Right lobe of liver (tissue), 4 donors: ENCODE measurements around the gene VAV2.

Experiments
- CTCF ChIP-seq, 4 donors: fragments of 200-600 bp in 3 of 4; fragments of 450-650 bp in 1 of 4; IDR thresholded peaks; one replicate each; pipeline versions ENCODE4 v1.5.1 to v1.8.0; 2016 to 2022; ENCODE audit warnings: antibody characterized with exemption in 4 of 4, mild to moderate bottlenecking in 2 of 4
- POLR2A ChIP-seq: fragments of 450-650 bp; IDR thresholded peaks from one replicate; pipeline ENCODE4 v1.6.1; 2017; ENCODE audit warnings: antibody characterized with exemption, mild to moderate bottlenecking
- donor health status: DM: no; HTN: no; CAD: no.
- donor health status: DM: no; HTN: no; CAD: no.
- donor health status: DM: no; HTN: yes; CAD: no.

GRCh38 chr9:133728856-133729616 is 263.1 kb downstream of the VAV2 start:
- no peak for TF ChIP-seq POLR2A
- no peak for TF ChIP-seq CTCF (IDR thresholded peaks at IDR 0.05)
